Measurements from ENCODE around the gene GDF7. TPM values are rescaled to one million over a fixed set of nuclear protein-coding genes. Genes with fewer than 3 reads are reported as not detected.

The GDF7 gene
- total and polyA plus RNA-seq, 2 of the 8 experiments (the other 6 are each of a cell fraction or from before 2014, with no cell fraction given): 0.04 to 0.06 TPM

DNA sequence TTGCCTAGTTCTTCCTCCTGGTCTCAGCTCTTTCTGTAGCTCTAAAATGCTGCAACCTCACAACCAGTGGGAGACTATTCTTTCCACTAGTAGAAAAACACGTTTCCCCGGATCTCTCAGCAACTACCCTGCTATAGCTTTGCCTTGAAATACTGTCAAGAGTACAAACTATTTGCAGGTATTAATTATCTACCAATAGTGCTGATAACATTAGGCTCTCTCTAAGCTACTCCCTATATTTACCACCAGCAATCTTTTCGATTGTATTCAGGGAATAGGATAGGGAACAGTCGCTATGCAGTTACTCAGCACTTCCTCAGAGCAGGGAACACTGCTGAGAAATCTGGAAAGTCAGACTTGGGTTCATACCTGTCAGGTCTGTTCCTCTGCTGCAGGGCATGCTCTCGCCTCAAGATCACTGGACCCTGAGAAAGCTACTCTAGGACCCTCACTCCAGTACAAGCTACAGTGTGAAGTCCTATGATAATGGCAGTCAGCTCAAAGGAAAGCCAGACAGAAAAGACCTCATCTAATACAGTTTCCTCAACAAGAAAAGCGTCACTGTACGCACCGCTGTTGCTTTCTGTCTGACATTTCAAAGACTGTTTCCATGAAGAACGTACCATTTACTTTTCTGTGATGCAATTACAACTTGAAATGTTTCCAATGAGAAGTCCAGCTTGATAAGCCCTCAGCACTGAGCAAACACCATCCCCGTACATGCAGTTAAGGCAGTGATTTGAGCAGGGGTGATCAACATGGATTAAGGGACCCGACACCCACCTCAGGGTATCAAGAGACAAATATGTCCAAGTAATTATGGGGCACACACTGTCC lies 22.7 kb downstream of the GDF7 start:
- POLR2A ChIA-PET (ENCODE audit: partially characterized antibody): no interaction called here

More for the DNA sequence above, 22.7 kb downstream of the GDF7 start:
- Histone ChIP-seq H3K79me1 (ENCODE audit: low read depth, low read length) (no peaks in the 10 kb centered on the region; the same call in 1 of the 2 replicates), H3K79me2 (ENCODE audit: control insufficient read depth in 1 of 2, insufficient read depth in 2 of 2, low read length in 2 of 2) (no peaks in the 10 kb centered on the region), H4K5ac (ENCODE audit: insufficient read length, low read depth, low read length) (no peak overlapping the region), H3K14ac (ENCODE audit: insufficient read length) (no peak overlapping the region), H3K18ac (ENCODE audit: extremely low read depth, low read length) (no peak overlapping the region), H2BK15ac (ENCODE audit: low read length) (no peak overlapping the region), H3K4me1 (replicated peaks in 1 of 4; ENCODE audit: control insufficient read depth in 3 of 4, insufficient read depth in 4 of 4, low read length in 3 of 4) (no peaks in the 10 kb centered on the region), H4K20me1 (replicated peaks in 1 of 2; ENCODE audit: control insufficient read depth in 1 of 2, insufficient read depth in 2 of 2, low read length in 2 of 2) (peaks cover 0 to 3% of the 10 kb centered on the region in 2 experiments), H3K4ac (replicated peaks; ENCODE audit: insufficient read length, low read depth, low read length) (no peak overlapping the region), H3K9ac (replicated peaks in 1 of 4; ENCODE audit: extremely low read depth in 1 of 4, low read depth in 3 of 4, low read length in 3 of 4) (no peak overlapping the region), H3K4me3 (ENCODE audit: extremely low read depth in 1 of 4, insufficient read depth in 2 of 4, low read depth in 3 of 4, low read length in 4 of 4) (no peak overlapping the region), H2BK5ac (ENCODE audit: low read depth, low read length) (no peak overlapping the region), H3K4me2 (ENCODE audit: insufficient read depth in 1 of 2, low read depth in 2 of 2, low read length in 2 of 2) (no peak overlapping the region), H3K56ac (replicated peaks; ENCODE audit: insufficient read length, low read depth, low read length) (no peak overlapping the region), H2BK120ac (replicated peaks; ENCODE audit: low read depth, low read length) (no peak overlapping the region), H3K36me3 (ENCODE audit: control insufficient read depth in 2 of 4, insufficient read depth in 4 of 4, low read length in 3 of 4) (peaks cover 0 to 11% (median 2%) of the 10 kb centered on the region in 4 experiments; a peak in 2 of 8 replicates), H2AFZ (ENCODE audit: low read length) (no peak overlapping the region), H3K23ac (ENCODE audit: insufficient read length) (no peak overlapping the region), H2BK20ac (ENCODE audit: low read length) (no peak overlapping the region), H3K9me3 (ENCODE audit: insufficient read depth in 2 of 2, low read depth in 1 of 2, low read length in 1 of 2) (no peaks in the 10 kb centered on the region), H2BK12ac (ENCODE audit: low read depth, low read length) (no peak overlapping the region), H4K8ac (ENCODE audit: extremely low read depth, insufficient read depth, low read length) (no peak overlapping the region), H3K23me2 (ENCODE audit: low read depth, low read length) (no peaks in the 10 kb centered on the region), H3K27me3 (replicated peaks in 1 of 4; ENCODE audit: control insufficient read depth in 3 of 4, extremely low read depth in 1 of 4, insufficient read depth in 3 of 4, low read length in 3 of 4) (no peaks in the 10 kb centered on the region), H4K91ac (replicated peaks; ENCODE audit: insufficient read length, low read length) (no peak overlapping the region), H2AK5ac (ENCODE audit: low read depth, low read length) (no peak overlapping the region), H3K27ac (ENCODE audit: low read depth, low read length) (no peak overlapping the region)
- FAIRE-seq (no peak), DNase-seq (ENCODE audit: low read depth in 1 of 2, low spot score in 2 of 2) (no peak)
- TF ChIP-seq TEAD4 (IDR thresholded peaks at IDR 0.05; ENCODE audit: low read depth, low read length): no peak
- TF ChIP-seq, protein P1, sequence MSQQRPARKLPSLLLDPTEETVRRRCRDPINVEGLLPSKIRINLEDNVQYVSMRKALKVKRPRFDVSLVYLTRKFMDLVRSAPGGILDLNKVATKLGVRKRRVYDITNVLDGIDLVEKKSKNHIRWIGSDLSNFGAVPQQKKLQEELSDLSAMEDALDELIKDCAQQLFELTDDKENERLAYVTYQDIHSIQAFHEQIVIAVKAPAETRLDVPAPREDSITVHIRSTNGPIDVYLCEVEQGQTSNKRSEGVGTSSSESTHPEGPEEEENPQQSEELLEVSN (IDR thresholded peaks at IDR 0.05): no peak
- no peak for TF ChIP-seq CEBPB (IDR thresholded peaks at IDR 0.05; ENCODE audit: low read depth, low read length)
- TF ChIP-seq GTF2F1 (IDR thresholded peaks at IDR 0.05; ENCODE audit: borderline replicate concordance, low read depth, low read length): no peak
- 83% methylated on average over 11 of the region's 11 CpGs; no CpG with 5 or more reads in 1 of the 2 experiments for WGBS, 2 experiments (ENCODE audit: extremely low coverage in 1 of 2, insufficient coverage in 1 of 2, insufficient read length in 1 of 2, insufficient replicate concordance in 2 of 2, low coverage in 1 of 2, low lambda C conversion rate in 2 of 2, missing lambda C conversion rate in 1 of 2)
- CTCF ChIA-PET (ENCODE audit: partially characterized antibody): interaction anchor here (0.7 to 2.2 kb wide), 8 partner anchors 9 to 273 kb away, joined by 3 to 13 read pairs (median 4); no protein-coding TSS in a partner anchor

All from H1 (cell line).